Measurements from ENCODE around the gene ZFP36L2. TPM values are rescaled to one million over a fixed set of nuclear protein-coding genes. Genes with fewer than 3 reads are reported as not detected.
A peak's percentile ranks its signal among the peaks of the same experiment; 100 is the strongest.

Gene ZFP36L2
- total and polyA plus RNA-seq, 9 of the 15 experiments (the other 6 are each of a cell fraction or from before 2014, with no cell fraction given) = 4.1 to 60.6 (median 20.3) TPM

- Histone ChIP-seq H4K20me1 (replicated peaks; ENCODE audit: control insufficient read depth, insufficient read depth, low read length) (no peaks in the 10 kb centered on the region; the same call in 1 of the 2 replicates), H3K27me3 (ENCODE audit: control insufficient read depth in 2 of 2, insufficient read depth in 2 of 2, low read length in 2 of 2) (no peaks in the 10 kb centered on the region), H3K9me3 (replicated peaks; ENCODE audit: control insufficient read depth, insufficient read depth, low read depth, low read length) (no peaks in the 10 kb centered on the region), H3K4me2 (ENCODE audit: insufficient read depth, low read length) (no peak overlapping the region), H3K36me3 (ENCODE audit: control insufficient read depth, insufficient read depth, low read length) (peaks cover 25% of the 10 kb centered on the region; the same call in 2 of the 3 replicates), H3K9ac (ENCODE audit: insufficient read depth in 1 of 2, low read depth in 2 of 2, low read length in 2 of 2) (no peak overlapping the region), H3K79me2 (ENCODE audit: control insufficient read depth, insufficient read depth, low read length) (peaks cover 38% of the 10 kb centered on the region), H3K4me1 (replicated peaks in 1 of 2; ENCODE audit: control insufficient read depth in 2 of 2, insufficient read depth in 2 of 2, low read length in 2 of 2) (peaks cover 12 to 40% of the 10 kb centered on the region in 2 experiments; a peak in 4 of 5 replicates), H3K27ac (ENCODE audit: extremely low read depth, low read depth, low read length) (no peak overlapping the region), H2AFZ (ENCODE audit: low read depth, low read length) (no peak overlapping the region), H3K4me3 (no peak overlapping the region), H3K9me1 (ENCODE audit: control insufficient read depth, insufficient read depth, low read length) (no peaks in the 10 kb centered on the region)
- no peak for ATAC-seq
- no TSS peak for BruUV-seq (replicated peaks)
- DNase-seq (ENCODE audit: extremely low read depth in 1 of 4, low spot score in 3 of 4) = no peak
- FAIRE-seq = peak; percentile 51
- POLR2A ChIA-PET = interaction anchor here (0.6 to 2.1 kb wide), 14 partner anchors 9 to 406 kb away, joined by 3 to 9 read pairs (median 4); no protein-coding TSS in a partner anchor
- TF ChIP-seq SP1 (CRISPR knock-in tag; IDR thresholded peaks at IDR 0.05) (0 out of 2 replicates have a peak, but pooled peaks have one; percentile 1), L3MBTL2 (IDR thresholded peaks at IDR 0.05) (0 out of 2 replicates have a peak, but pooled peaks have one; percentile 17), FOXP4 (CRISPR knock-in tag; IDR thresholded peaks at IDR 0.05; ENCODE audit: borderline replicate concordance) (no peak), ZBTB33 (CRISPR knock-in tag; IDR thresholded peaks at IDR 0.05) (no peak), CREBBP (IDR thresholded peaks at IDR 0.05; ENCODE audit: low read depth, low read length) (no peak), PKNOX1 (IDR thresholded peaks at IDR 0.05) (no peak), ZBTB9 (CRISPR knock-in tag; IDR thresholded peaks at IDR 0.05) (no peak)
- in situ Hi-C loops (cut with MboI) (loop anchor here (5.0 to 10.0 kb wide), 3 partner anchors 54 to 402 kb away; no protein-coding TSS in a partner anchor), intact Hi-C loops (cut with micrococcal nuclease) (loop anchor here (1.0 to 5.0 kb wide), 7 partner anchors 98 to 313 kb away; no protein-coding TSS in a partner anchor)
- WGBS (ENCODE audit: insufficient coverage, low coverage, missing lambda C conversion rate) = 44% methylated on average over 6 of the region's 6 CpGs
- CTCF ChIA-PET (ENCODE audit: low intra/inter-chr PET ratio) = interaction anchor here (0.6 to 6.3 kb wide), 10 partner anchors 98 to 400 kb away, joined by 3 to 41 read pairs (median 16); no protein-coding TSS in a partner anchor
These were observed 2.6 kb upstream of the ZFP36L2 start for GRCh38 chr2:43228756-43229659.

Data from K562 (cell line).